H4 (cell line): Measurements from ENCODE around the gene MRGPRX3. TPM values are rescaled to one million over a fixed set of nuclear protein-coding genes. Genes with fewer than 3 reads are reported as not detected.
A peak's percentile ranks its signal among the peaks of the same experiment; 100 is the strongest.
"Not testable (repeated sequence)": the region's sequence is repeated elsewhere in the genome, so short reads cannot be mapped to it uniquely, and the experiment has no call there.

ENCODE experiments used
- DNase-seq: peaks from one replicate; pipeline ENCODE4 v3.0.0-alpha.2; 2015; ENCODE audit warnings: low spot score
- total RNA-seq: library from RNA; depleted of rRNA; stranded (reverse); fragments of >200 nt; shearing (Covaris generic); gene quantifications from 2 replicates; pipeline ENCODE4 v1.2.3, GENCODE V29; 2014; rRNA removed

Gene MRGPRX3
- total RNA-seq = not detected in 2 replicates

- DNase-seq = no peak
Measured at GRCh38 chr11:18132341-18132740, at the start of gene MRGPRX3. Gene MRGPRX3, plus strand, starts transcription at chr11:18132571. Its CDS starts 4,632 bp downstream, at chr11:18137203.

GRCh38 chr11:18088366-18088765 is 44.0 kb upstream of the MRGPRX3 start:
- DNase-seq = no peak

DNA sequence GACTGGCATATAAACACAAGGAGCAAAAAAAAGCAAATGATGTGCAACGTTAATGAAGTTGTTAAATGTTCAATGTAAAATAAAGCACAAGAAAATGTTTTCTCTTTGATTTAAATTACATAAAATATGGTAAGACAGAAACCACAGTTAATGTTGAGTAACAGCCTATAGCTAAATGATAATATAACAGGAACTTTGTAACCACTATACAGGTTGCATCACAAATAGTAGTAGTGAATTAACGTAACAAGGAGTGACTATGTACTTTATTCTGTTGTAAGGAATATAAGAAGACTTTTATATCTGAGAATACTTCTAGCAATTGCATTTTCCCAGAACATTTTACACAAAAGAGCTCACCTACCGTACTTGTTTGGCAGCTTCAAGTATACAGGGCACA is 43.4 kb upstream of the MRGPRX3 start:
- no peak for DNase-seq

GRCh38 chr11:18091731-18092130 is 40.6 kb upstream of the MRGPRX3 start:
- no peak for DNase-seq

DNA sequence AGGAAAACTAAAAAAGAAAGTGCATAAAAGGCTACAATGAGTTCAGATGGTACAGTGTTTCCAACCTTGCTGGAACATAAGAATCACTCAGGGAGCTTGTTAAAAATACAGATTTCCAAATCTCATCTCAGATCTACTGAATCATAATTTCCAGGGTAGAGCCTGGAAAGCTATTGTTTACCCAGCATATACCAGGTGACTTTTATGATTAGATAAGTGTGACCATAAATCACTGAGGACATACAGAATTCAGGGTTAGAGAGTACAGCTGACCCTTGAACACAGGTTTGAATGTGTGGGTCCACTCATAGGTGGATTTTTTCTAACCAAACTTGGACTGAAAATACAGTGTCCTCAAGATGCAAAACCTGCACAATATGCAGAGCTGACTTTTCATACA is 38.4 kb upstream of the MRGPRX3 start:
- DNase-seq = no peak

- DNase-seq = no peak
Measured at GRCh38 chr11:18100926-18101656, 31.3 kb upstream of the MRGPRX3 start.

DNA sequence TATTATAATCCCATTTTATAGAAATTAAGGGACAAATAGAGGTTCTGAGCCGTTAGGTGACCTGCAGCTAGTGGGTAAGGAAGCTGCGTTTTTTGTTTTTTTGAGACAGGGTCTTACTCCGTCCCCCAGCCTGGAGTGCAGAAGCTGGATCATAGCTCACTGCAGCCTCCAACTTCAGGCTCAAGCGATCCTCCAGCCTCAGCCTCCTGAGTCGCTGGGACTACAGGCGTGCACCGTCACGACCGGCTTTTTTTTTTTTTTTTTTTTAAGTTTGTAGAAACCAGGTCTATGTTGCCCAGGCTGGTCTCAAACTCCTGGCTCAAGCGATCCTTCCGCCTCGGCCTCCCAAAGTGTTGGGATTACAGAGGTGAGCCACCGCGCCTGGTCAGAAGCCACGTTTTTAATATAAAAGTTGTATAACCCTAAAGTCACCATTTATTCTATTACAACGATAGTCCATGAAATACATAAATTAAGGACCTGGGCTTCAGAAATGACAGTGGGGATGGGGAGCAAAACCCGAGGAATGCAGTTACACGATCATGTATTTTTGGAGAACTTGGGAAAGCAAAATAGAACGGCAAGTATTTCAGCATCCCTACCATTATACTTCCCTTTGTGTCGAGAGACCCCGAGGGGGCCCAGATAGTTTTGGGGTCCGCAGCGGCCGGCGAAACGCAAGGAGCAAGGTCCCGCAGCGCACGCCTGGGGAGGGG is 27.1 kb upstream of the MRGPRX3 start:
- DNase-seq = no peak

DNA sequence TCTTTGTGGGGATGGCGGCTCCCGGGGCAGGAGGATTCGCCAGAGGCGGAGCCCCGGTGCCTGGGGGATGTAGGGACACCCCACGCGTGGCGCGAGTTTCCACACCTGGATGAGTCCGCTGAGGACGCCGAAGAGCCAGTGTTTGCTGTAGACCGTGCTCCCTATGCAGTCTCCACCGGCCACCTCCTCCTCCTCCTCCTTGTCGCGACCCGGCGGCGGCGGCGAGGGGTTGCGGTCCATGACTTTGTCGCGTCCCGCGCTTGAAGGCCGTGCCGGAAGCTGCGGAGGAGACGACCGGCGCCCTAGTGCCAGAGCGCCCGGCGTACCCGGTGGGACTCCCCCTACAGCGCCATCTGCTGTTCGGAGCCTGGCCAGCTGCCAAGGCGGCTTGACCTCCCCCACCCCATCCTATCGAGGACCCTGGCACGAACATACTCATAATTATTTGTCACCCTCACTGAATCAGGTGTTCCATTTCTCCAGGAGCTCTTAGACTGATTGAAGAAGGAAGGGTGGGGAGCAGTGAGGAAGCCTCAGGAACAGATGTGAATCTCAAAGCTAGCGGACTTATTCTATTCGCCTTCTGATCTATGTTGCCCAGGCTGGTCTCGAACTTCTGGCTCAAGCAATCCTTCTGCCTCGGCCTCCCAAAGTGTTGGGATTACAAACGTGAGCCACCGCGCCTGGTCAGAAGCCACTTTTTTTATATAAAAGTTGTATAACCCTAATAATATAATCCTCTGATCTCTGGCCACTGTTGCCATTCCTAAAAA is 26.4 kb upstream of the MRGPRX3 start, which contains the start of gene SAAL1:
Gene SAAL1 (minus strand): TSS at position 281 of the 773 bp plus-strand sequence. CDS start 41 bp downstream, at position 240.
- DNase-seq = peak; percentile 82

GRCh38 chr11:18106688-18107087 is 25.7 kb upstream of the MRGPRX3 start:
- DNase-seq = no peak

DNA sequence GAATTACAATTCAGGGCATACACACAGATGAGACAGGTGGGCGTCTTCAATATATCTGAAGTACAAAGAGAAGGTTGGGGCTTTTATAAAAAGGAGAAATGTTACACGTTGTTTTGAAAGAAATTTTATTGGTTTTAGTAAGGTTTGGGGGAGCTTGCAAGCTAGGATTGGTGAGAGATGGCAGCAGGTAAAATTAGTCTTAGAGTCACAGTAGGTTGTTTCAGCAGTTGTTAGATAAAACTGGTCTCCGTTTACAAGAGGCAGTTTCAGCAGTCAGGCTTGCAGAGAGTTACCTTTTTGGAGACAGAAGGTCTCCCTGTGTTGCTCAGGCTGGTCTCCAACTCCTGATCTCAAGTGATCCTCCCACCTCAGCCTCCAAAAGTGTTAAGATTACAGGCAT is 24.1 kb upstream of the MRGPRX3 start:
- DNase-seq = no peak

- DNase-seq = no peak
Measured at GRCh38 chr11:18111005-18111404, 21.4 kb upstream of the MRGPRX3 start.

- DNase-seq = peak; percentile 64
Measured at GRCh38 chr11:18115360-18116127, 16.8 kb upstream of the MRGPRX3 start.

GRCh38 chr11:18121331-18121828 is 11.0 kb upstream of the MRGPRX3 start:
- DNase-seq = not testable (repeated sequence)

DNA sequence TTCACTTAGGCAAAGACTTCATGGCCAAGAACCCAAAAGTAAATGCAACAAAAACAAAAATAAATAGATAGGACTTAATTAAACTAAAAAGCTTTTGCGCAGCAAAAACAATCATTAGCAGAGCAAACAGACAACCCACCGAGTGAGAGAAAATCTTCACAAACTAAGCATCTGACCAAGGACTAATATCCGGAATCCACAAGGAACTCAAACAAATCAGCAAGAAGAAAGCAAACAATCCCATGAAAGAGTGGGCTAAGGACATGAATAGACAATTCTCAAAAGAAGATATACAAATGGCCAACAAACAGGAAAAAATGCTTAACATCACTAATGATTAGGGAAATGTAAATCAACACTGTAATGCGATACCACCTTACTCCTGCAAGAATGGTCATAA is 1.3 kb upstream of the MRGPRX3 start:
- not testable (repeated sequence) for DNase-seq

- no peak for DNase-seq
Measured at GRCh38 chr11:18135308-18135707, 2.9 kb downstream of the MRGPRX3 start.

GRCh38 chr11:18137186-18137800 is 4.9 kb downstream of the MRGPRX3 start:
- DNase-seq = no peak

DNA sequence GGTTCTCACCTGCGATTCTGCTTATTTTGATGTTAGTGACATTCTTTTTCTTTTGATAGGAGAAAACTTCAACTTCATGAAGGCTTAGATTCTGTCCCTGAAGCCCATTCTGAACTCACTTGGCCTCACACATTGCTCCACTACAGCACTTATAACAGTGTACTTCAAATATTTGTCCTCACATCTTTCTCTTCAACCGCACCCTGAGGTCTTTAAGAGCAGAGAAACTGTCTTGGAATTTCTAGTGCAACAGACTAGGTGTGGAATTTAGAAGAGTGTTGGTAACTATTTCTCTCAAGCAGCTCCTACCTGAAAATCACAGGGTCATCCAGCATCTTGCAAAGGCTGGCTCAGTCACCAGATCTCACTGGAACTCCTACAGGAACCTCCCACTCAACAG is 7.8 kb downstream of the MRGPRX3 start:
- no peak for DNase-seq

DNA sequence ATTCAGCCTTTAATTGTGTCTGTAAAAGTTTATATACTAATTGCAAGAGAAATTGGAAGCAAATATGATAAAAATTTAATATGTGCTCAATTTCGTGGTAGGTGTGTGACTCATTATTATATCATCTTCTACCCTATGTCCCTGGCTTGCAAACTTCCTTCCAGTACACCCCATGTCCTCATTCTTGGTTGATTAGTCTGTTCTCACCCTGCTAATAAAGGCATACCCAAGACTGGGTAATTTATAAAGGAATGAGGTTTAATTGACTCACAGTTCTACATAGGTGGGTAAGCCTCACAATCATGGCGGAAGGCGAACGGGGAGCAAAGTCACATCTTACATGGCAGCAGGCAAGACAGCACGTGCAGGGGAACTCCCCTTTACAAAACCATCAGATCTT is 11.9 kb downstream of the MRGPRX3 start:
- no peak for DNase-seq

- DNase-seq = no peak
Measured at GRCh38 chr11:18145025-18145424, 12.7 kb downstream of the MRGPRX3 start.

DNA sequence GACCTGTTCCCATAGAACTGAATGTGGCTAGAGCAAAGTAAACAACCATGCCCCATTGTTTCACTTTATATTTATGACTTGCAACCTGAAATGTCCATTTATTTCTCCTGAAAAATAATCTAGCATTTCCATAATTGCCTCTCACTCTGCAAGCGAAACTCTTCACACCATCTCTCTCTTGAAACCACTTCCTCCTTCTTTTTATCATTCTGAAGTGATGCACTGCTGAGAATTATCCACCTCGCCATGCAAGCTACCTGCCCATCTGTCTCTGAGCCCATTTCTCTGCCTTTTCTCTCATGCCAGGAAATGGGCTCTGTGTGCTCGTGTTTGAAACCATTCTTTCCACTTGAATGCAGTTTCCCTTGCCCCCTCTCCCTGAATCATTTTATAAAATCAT is 13.5 kb downstream of the MRGPRX3 start:
- no peak for DNase-seq

DNA sequence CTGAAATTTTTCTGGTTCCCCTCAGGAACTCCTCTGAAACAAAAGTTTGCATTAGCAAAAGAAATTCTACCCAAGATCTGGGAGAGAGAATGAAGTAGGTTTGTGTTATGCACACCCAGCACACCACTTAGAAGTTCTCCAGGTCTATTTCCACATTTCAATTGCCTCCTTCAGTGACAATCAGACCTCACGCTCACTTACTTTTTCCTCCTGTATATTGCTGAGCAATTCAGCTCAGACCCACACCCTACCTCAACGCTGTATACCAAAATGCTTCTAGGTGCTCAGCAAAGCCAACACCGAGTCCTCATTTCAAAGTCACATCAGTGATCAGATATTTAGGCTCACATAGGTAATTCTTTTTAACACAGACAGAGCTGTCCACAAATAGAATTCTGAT is 19.2 kb downstream of the MRGPRX3 start:
- DNase-seq = no peak
